Stimulated activated effector memory CD8-positive, alpha-beta T cell treated with anti-CD3 and anti-CD28 coated beads, Interleukin-12 subunit alpha, Interleukin-12 subunit beta, amount 100 ng/mL, for 72 hours (primary cell): ENCODE measurements around the gene PLAC1.

Experiments
- ATAC-seq: fragments of 150-1000 bp; cut with Tn5 transposase; 2 replicates; pipeline ENCODE4 v1.10.0; 2021
- DNase-seq, 2 donors: peaks; one replicate each; pipeline ENCODE4 v3.0.0; 2021 to 2022; ENCODE audit warnings: low spot score in 2 of 2
- H3K27ac Mint-ChIP-seq: one replicate; pipeline ENCODE4 v1.8.0; 2022; ENCODE audit warnings: mild to moderate bottlenecking, mixed read lengths
- H3K36me3 Mint-ChIP-seq: one replicate; pipeline ENCODE4 v1.8.0; 2022; ENCODE audit warnings: mild to moderate bottlenecking, mixed read lengths
- H3K4me1 Mint-ChIP-seq: one replicate; pipeline ENCODE4 v1.8.0; 2022; ENCODE audit warnings: mixed read lengths
- H3K4me3 Mint-ChIP-seq: one replicate; pipeline ENCODE4 v1.8.0; 2022; ENCODE audit warnings: mild to moderate bottlenecking, mixed read lengths
- H3K9me3 Mint-ChIP-seq: one replicate; pipeline ENCODE4 v1.8.0; 2022; ENCODE audit warnings: mixed read lengths

Gene PLAC1

DNA sequence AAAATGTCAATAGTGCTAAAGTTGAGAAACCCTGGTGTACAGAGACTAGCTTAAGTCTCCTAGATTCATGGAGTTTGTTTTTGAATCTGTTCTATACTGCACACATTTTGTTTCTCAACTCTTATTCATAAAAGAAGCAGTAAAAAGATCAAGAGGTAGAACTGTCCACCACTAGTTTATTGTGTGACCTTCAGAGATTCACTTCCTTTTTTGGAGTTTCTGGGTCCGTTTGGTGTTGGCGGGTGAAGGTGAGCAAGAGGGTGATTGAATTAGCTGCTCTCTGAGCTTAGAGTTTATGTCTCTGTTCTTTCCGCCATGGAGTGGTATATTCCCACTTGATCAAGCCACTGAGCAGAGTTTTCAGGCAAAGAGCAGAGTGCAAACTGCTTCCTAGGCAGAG lies 21.4 kb upstream of the PLAC1 start:
- ATAC-seq: no peak
- H3K9me3 Mint-ChIP-seq: no peaks in the 10 kb centered on the region
- no peaks in the 10 kb centered on the region for H3K36me3 Mint-ChIP-seq
- no peaks in the 10 kb centered on the region for H3K4me1 Mint-ChIP-seq
- no peak for DNase-seq
- no peak overlapping the region for H3K4me3 Mint-ChIP-seq
- no peak overlapping the region for H3K27ac Mint-ChIP-seq

DNA sequence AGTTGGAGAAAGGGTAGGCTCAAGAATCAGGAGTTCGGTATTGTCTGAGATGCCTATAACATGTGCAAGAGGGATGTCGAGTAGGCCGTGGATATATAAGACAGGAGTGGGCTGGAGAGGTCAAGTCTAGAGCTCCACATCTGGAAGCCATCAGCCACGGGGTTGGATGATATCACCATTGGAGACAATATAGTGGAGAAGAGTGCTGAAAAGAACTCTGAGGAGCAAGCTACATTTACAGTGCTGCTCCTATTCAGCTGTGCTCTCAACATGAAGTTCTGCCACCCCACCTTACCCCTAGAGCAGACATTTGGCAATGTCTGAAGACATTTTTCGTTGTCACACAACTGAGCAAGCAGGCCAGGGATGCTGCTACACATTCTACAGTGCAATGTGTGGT lies 20.9 kb upstream of the PLAC1 start:
- Mint-ChIP-seq H3K36me3 (no peaks in the 10 kb centered on the region), H3K4me3 (no peak overlapping the region), H3K9me3 (no peaks in the 10 kb centered on the region), H3K4me1 (no peaks in the 10 kb centered on the region), H3K27ac (no peak overlapping the region)
- DNase-seq (no peak), ATAC-seq (no peak)

DNA sequence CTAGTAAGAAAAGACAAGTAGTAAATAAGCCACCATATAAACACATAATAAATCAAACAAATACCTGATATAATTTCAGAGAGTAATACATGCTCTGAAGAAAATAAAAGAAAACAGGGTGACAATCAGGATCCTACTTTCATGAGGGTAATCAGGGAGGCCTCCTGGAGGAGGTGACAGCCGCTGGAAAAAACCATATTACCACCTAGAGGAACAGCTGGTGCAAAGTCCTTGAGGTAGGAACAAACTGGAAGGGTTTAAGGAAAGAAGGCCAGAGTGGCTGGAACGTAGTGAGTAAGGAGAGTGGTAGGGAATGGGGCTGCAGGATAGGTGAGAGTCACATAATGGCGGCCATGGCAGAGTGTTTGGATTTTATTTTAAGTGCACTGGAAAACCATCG lies 19.1 kb upstream of the PLAC1 start:
- Mint-ChIP-seq H3K4me1 (no peaks in the 10 kb centered on the region), H3K9me3 (no peaks in the 10 kb centered on the region), H3K4me3 (no peak overlapping the region), H3K36me3 (no peaks in the 10 kb centered on the region), H3K27ac (no peak overlapping the region)
- ATAC-seq: no peak
- no peak for DNase-seq

DNA sequence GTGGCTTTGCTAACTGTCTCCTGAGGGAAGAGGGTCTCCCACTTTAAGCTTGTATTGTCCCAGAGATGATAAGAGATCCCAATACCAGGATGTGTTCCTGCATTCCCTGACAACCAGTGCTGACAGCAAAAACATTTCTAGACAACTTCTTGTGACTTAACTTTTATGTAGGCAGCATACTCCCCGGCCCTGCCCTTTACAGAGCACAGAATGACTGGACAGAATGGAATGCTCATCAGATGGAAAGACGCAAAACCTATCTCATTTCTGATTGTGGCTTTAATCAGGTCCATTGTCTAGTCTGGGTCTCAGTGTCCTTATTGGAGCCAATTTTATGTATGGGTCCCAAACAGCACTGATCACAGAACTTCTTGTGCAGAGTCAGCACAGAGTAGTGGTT lies 18.2 kb upstream of the PLAC1 start:
- H3K4me1 Mint-ChIP-seq: peaks cover 2% of the 10 kb centered on the region
- H3K36me3 Mint-ChIP-seq: no peaks in the 10 kb centered on the region
- no peak overlapping the region for H3K4me3 Mint-ChIP-seq
- ATAC-seq: no peak
- no peak overlapping the region for H3K27ac Mint-ChIP-seq
- no peak for DNase-seq
- H3K9me3 Mint-ChIP-seq: no peaks in the 10 kb centered on the region

DNA sequence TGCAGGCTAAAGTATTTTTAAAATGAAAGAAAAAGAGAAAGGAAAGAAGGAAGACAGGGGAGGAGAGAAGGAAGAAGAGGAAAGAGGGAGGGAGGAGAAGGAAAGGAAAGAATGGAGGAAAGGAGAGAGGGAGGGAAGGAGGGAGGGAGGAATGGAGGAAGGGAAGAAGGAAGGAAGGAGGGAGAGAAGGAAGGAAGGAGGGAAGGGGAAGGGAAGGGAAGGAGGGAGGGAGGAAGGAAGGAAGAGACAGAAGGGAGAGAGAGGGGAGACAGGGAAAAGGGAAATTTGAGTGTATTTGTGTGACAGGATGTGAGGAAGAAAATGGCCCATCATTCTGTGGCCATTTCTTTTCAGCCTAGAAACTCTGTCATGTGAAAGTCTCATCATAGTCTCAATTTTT lies 14.9 kb upstream of the PLAC1 start:
- DNase-seq (no peak), ATAC-seq (no peak)
- Mint-ChIP-seq H3K36me3 (no peaks in the 10 kb centered on the region), H3K4me1 (peaks cover 6% of the 10 kb centered on the region), H3K9me3 (no peaks in the 10 kb centered on the region), H3K4me3 (no peak overlapping the region), H3K27ac (no peak overlapping the region)

DNA sequence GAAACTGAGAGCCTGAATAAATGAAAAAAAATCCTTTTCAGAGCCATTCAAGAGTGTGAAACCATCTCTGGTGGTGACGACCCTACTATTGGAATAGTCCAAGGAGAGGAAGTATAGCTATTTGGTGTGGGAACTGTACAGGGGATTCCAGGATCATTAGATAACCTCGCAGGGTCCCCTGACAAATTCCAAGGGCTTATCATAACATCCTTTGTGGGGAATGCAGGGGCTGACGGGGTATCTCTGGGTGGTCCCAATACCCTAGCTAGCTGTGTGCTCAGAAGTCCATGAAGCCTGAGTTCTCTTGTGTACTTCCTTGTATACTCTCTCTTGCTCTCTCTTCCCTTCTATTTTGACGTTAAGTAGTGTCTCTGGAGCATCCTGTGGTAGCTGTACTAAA lies 13.8 kb upstream of the PLAC1 start:
- Mint-ChIP-seq H3K27ac (no peak overlapping the region), H3K4me3 (no peak overlapping the region), H3K4me1 (peaks cover 6% of the 10 kb centered on the region), H3K9me3 (no peaks in the 10 kb centered on the region), H3K36me3 (no peaks in the 10 kb centered on the region)
- DNase-seq (no peak), ATAC-seq (no peak)

DNA sequence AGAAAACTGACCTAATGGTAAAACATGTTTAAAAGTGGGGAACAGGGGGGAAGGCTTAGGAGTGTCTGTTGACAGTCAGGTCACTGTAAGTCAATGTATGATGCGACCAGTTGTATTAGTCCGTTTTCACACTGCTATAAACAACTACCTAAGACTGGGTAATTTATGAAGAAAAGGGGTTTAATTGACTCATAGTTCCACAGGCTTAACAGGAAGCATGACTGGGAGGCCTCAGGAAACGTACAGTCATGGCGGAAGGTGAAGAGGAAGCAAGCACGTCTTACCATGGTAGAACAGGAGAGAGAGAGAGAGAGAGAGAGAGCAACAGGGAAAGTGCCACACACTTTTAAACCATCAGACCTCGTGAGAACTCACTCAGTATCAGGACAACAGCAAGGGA lies 13.0 kb upstream of the PLAC1 start:
- Mint-ChIP-seq H3K4me3 (no peak overlapping the region), H3K36me3 (no peaks in the 10 kb centered on the region), H3K9me3 (no peaks in the 10 kb centered on the region), H3K4me1 (peaks cover 6% of the 10 kb centered on the region), H3K27ac (no peak overlapping the region)
- DNase-seq (no peak), ATAC-seq (no peak)

DNA sequence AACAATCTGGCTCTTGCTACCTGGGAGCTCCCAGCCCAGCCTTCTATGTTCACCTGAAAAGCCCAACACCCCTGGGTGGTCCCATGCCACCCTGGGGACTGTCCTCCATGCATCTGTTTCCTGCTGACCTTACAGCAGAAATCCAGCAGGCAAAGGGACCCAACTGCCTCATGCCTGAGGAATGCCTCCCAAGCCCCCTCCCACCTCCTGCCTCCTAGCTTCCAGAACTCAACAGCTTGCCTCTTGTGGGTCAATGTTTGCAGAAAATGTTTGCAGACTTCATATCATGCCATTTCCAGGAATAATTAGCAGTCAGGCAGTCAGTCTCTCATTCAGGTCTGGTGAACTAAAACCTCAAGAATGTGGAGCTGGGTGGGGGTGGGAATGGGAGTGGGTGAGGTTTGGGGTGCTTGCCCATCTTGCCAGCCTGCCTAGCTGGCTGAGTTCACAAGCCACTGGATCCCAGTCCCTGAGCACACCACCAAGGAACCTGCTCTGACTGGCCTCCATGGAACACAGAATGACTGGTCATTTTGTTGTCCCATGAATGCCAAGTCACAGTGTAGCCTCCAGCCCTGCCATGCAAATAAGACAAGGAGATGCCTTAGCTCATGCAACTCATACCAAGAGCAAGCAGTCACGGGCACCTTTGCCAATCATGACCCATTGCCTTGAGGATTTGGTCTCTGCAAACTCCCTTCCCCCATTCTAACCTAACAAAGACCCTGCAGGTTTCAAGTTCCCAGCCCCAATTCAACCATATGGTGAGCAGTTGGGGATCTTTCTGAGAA lies 12.1 kb upstream of the PLAC1 start:
- Mint-ChIP-seq H3K4me3 (no peak overlapping the region), H3K9me3 (no peaks in the 10 kb centered on the region), H3K4me1 (peaks cover 6% of the 10 kb centered on the region), H3K36me3 (no peaks in the 10 kb centered on the region), H3K27ac (no peak overlapping the region)
- DNase-seq (no peak), ATAC-seq (no peak)

DNA sequence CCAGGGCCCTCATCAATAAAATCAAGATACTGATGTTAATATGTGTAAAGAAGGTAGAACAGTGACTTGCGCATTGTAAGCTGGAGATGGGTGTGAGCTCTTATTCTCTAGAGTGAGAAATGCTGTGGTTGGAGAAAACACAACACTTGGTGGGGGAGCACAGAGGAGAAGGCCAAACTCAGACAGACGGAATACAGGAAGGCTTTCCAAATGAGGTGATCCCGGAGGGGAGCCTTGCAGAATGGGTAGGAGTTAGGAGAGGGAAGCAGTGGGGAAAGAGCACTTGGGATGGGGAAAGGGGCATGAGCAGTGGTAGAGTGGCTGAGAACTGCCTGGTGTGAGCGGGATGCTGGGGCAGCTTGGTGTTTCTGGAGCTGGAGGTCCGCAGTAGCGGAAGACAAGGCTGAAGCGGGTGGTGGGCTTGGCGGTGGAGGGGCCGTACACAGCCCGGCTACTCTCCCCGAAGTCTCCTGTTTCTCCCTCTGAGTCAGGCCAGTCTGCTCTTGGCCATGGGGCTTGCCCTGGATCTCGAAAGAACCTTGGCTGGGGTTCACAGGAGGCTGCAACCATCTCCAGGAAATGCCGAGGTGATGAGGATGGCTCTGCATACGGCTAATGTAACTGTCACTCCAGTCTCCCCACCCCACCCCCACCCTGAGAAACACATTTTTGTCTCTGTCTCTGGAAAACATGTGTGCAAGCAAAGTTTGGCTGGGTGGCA lies 11.3 kb upstream of the PLAC1 start:
- no peak for ATAC-seq
- H3K36me3 Mint-ChIP-seq: no peaks in the 10 kb centered on the region
- no peaks in the 10 kb centered on the region for H3K9me3 Mint-ChIP-seq
- no peak overlapping the region for H3K4me3 Mint-ChIP-seq
- H3K4me1 Mint-ChIP-seq: peaks cover 6% of the 10 kb centered on the region
- H3K27ac Mint-ChIP-seq: no peak overlapping the region
- no peak for DNase-seq

DNA sequence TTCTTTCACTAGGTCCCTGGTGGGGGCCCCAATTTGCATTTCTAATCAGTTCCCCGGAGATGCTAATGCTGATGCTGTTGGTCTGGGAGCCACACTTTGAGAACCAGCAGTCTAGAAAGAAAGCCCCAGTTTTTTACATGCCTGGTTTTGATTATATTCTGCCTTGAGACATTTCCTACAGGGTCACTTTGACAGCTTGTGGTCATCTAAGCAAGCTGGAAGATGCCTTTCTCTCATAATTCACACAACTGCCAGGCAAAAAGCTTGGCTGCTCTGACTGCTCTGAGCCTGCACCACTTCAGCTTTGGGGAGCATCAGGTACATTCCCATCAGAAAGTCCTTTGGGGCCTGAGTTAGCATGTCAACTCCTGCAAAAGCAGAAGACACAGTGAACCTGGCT lies 5.9 kb upstream of the PLAC1 start:
- H3K9me3 Mint-ChIP-seq: no peaks in the 10 kb centered on the region
- H3K27ac Mint-ChIP-seq: no peak overlapping the region
- no peaks in the 10 kb centered on the region for H3K4me1 Mint-ChIP-seq
- ATAC-seq (no peak), DNase-seq (no peak)
- H3K4me3 Mint-ChIP-seq: no peak overlapping the region
- no peaks in the 10 kb centered on the region for H3K36me3 Mint-ChIP-seq

DNA sequence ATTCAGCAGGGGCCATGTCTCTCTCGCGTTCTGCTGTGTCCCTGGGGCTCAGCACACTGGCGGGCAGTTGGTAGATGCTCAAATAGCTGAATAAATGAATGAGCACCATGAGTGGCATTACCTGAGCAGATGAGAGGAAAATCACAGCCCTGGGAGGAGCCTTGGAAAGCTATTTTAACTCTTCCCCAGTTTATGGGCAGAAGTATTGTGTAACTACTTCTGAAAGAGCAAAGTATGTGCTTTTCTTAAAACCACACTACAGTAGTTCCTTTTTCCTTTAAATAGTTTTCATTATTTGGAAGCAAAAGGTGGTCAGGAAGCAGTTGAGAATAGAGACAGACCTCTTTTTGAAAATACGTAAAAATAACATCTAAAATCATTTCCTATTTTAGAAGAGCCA lies 3.0 kb upstream of the PLAC1 start:
- Mint-ChIP-seq H3K4me1 (no peaks in the 10 kb centered on the region), H3K9me3 (no peaks in the 10 kb centered on the region), H3K27ac (no peak overlapping the region), H3K36me3 (no peaks in the 10 kb centered on the region), H3K4me3 (no peak overlapping the region)
- no peak for ATAC-seq
- no peak for DNase-seq

DNA sequence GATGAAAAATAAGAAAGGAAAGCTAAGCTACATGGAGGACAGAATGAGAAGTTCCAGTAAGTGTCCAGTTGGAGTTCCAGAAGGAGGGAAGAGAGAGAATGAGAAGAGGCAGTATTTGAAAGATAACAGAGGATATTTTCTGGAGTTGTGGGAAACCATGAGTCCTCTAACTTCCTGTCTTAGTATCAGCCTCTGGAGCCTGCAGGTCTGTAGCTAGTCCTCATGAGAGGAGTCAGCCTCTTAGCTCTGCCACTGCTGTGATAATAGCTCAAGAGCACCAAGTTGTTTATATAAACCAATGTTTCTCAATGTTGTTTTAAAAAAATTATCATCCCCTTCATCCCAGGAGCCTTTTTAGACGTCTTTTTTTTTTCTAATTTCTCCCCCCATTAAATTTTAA lies 2.4 kb upstream of the PLAC1 start:
- ATAC-seq: no peak
- H3K27ac Mint-ChIP-seq: no peak overlapping the region
- no peaks in the 10 kb centered on the region for H3K4me1 Mint-ChIP-seq
- no peak for DNase-seq
- no peak overlapping the region for H3K4me3 Mint-ChIP-seq
- no peaks in the 10 kb centered on the region for H3K9me3 Mint-ChIP-seq
- H3K36me3 Mint-ChIP-seq: no peaks in the 10 kb centered on the region

DNA sequence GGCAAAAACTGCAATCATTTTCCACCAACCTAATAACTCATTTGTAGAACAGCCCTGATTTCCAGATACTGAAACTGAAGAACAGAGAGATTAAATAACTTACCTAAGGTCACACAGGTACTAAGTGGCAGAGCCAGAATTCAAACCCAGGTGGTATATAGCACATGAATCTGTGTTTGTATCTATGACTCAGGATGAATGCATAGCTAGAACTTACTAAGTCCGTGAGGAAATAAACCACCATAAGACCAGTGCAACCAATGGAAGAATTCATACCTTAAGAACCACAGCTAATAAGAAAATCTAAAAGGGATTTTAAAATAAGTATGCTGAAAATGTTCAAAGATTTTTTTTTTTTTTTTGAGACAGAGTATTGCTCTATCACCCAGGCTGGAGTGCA lies 1.5 kb upstream of the PLAC1 start:
- Mint-ChIP-seq H3K4me3 (no peak overlapping the region), H3K9me3 (no peaks in the 10 kb centered on the region), H3K36me3 (no peaks in the 10 kb centered on the region), H3K4me1 (peaks cover under 1% of the 10 kb centered on the region), H3K27ac (no peak overlapping the region)
- DNase-seq (no peak), ATAC-seq (no peak)

DNA sequence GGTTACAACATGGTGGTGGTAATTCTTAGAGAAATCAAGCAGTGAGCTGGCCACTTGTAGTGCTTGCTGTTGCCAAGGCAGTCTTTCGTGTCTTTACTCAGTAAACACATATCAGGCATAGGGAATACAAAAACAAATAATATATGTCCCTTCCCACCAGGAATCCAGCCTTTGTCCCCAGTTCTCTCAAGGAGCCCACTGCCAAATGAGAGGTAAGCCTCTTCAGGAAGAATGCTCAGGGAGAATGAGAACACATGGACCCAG lies 421 bp upstream of the PLAC1 start:
- H3K27ac Mint-ChIP-seq: no peak overlapping the region
- H3K36me3 Mint-ChIP-seq: no peaks in the 10 kb centered on the region
- no peak for ATAC-seq
- H3K4me1 Mint-ChIP-seq: peaks cover 9% of the 10 kb centered on the region
- H3K9me3 Mint-ChIP-seq: no peaks in the 10 kb centered on the region
- no peak for DNase-seq
- H3K4me3 Mint-ChIP-seq: no peak overlapping the region

DNA sequence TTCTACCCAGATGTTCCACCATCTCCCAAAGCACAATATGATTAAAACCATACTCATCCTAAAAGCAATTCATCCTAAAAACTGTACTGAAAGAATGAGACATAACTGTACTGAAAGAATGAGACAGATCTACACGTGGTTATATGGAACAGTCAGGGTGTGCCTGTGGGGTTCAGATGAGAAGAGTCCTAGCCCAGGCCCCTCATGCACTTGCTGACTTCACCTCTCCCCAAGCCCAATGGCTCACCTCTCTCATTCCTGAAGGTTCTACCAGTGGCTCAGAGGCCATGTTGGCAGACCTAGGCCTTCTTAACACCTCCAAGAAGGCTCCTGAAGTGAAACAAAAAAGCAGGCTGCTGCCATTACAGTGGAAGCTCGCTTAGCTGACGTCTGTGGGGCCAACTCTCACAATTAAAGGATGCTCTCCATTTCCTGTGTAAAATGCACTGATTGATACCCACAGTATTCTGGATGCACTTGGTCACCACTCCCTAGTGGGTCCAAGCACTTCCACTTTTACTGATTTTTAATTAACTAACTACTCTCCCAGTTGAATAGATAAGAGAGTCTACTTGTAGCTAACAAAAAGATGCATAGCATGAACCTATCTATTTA lies 3.8 kb downstream of the PLAC1 start:
- peak in 1 of 2 donors; percentile 60 for DNase-seq
- no peaks in the 10 kb centered on the region for H3K9me3 Mint-ChIP-seq
- peaks cover 9% of the 10 kb centered on the region for H3K4me1 Mint-ChIP-seq
- H3K4me3 Mint-ChIP-seq: no peak overlapping the region
- H3K27ac Mint-ChIP-seq: no peak overlapping the region
- H3K36me3 Mint-ChIP-seq: no peaks in the 10 kb centered on the region
- ATAC-seq: peak; percentile 99

DNA sequence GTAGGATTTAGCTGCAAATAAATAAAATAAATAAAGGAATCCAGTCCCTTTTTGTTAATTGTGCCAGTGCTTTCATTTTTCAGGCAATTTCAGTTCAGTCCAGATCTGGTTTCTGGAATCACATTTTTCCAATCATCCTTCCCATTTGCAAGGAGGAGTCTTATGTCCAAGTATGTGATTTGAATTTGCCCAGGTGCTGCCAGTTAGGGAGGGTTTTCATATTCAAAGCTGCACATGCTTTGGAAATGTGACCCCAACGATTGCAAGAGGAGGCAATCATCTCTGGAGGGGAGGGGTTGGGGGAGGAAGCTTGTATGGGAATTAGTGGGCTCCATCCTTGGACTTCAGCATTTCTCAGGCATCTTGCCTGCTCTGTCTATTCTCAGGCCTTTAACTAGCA lies 4.4 kb downstream of the PLAC1 start:
- Mint-ChIP-seq H3K27ac (no peak overlapping the region), H3K36me3 (no peaks in the 10 kb centered on the region), H3K9me3 (no peaks in the 10 kb centered on the region), H3K4me3 (no peak overlapping the region), H3K4me1 (peaks cover 9% of the 10 kb centered on the region)
- DNase-seq: no peak
- no peak for ATAC-seq
